GM12892 (cell line): ENCODE data around the gene MAP1LC3B2.

Experiments used
- POLR2A ChIP-seq: IDR thresholded peaks from 2 replicates; pipeline ENCODE4 v1.6.1; 2011; ENCODE audit warnings: low read depth, low read length, control low read depth
- POLR2AphosphoS5 ChIP-seq: IDR thresholded peaks from 2 replicates; pipeline ENCODE4 v1.6.1; 2011; ENCODE audit warnings: low read depth, low read length, control low read depth
- TAF1 ChIP-seq: IDR thresholded peaks from 2 replicates; pipeline ENCODE4 v1.6.1; 2011; ENCODE audit warnings: low read depth, mild to moderate bottlenecking, control low read depth, low read length, borderline replicate concordance

GRCh38 chr12:116551151-116551550 lies 8.0 kb upstream of the MAP1LC3B2 start:
- TF ChIP-seq TAF1 (no peak), POLR2A (no peak), POLR2AphosphoS5 (no peak)
